HEK293 (cell line): Measurements from ENCODE around the gene OXSM.

ENCODE experiments used
- CTCF ChIA-PET: fragments of 350-600 bp; formaldehyde crosslinking; extraction: SDS; loops from one replicate; lab custom pipeline; 2021; ENCODE audit warnings: antibody characterized with exemption; lab: Yijun Ruan, JAX
- POLR2A ChIA-PET: fragments of 300-600 bp; formaldehyde crosslinking; extraction: SDS; loops from one replicate; lab custom pipeline; 2020; ENCODE audit warnings: antibody characterized with exemption, inconsistent platforms; lab: Yijun Ruan, JAX
- H3K27ac ChIP-seq: fragments of 200-500 bp; sonication (Bioruptor generic); 2 replicates; pipeline ENCODE4 v1.5.1; 2014; ENCODE audit warnings: low read depth, low read length, control low read depth, inconsistent platforms; ENCODE audit errors: extremely low read depth
- H3K36me3 ChIP-seq, 2 experiments: fragments of 200-500 bp in 1 of 2; sonication (Bioruptor generic) in 1 of 2; 1 replicate in 1 of 2; 2 replicates in 1 of 2; pipeline ENCODE4 v1.5.1; 2014 to 2017; ENCODE audit warnings: inconsistent platforms in 2 of 2, low read length in 2 of 2; ENCODE audit not compliant: control insufficient read depth in 2 of 2, insufficient read depth in 1 of 2
- H3K4me1 ChIP-seq: fragments of 200-500 bp; sonication (Bioruptor generic); 2 replicates; pipeline ENCODE4 v1.5.1; 2014; ENCODE audit warnings: mild to moderate bottlenecking, low read length, inconsistent platforms; ENCODE audit not compliant: control insufficient read depth, insufficient read depth
- H3K4me3 ChIP-seq: 2 replicates; pipeline ENCODE4 v1.5.1; 2011; ENCODE audit warnings: low read depth, mild to moderate bottlenecking, control low read depth, low read length, moderate library complexity
- H3K9me3 ChIP-seq: fragments of 200-500 bp; sonication (Bioruptor generic); 2 replicates; pipeline ENCODE4 v1.5.1; 2014; ENCODE audit warnings: low read depth, low read length, inconsistent platforms; ENCODE audit not compliant: control insufficient read depth, insufficient read depth
- GFI1B ChIP-seq: fragments of 450-650 bp; formaldehyde crosslinking; IDR thresholded peaks from 2 replicates; pipeline ENCODE4 v1.5.1; 2016; ENCODE audit warnings: missing biosample characterization, missing genetic modification characterization
- RBAK ChIP-seq: fragments of 450-650 bp; formaldehyde crosslinking; IDR thresholded peaks from 2 replicates; pipeline ENCODE4 v1.5.1; 2016; ENCODE audit warnings: missing biosample characterization, missing genetic modification characterization
- ZFHX2 ChIP-seq: fragments of 450-650 bp; formaldehyde crosslinking; conservative IDR thresholded peaks from 2 replicates; pipeline ENCODE4 v1.5.1; 2016; ENCODE audit warnings: missing biosample characterization, missing genetic modification characterization
- ZNF202 ChIP-seq: fragments of 450-650 bp; formaldehyde crosslinking; IDR thresholded peaks from 2 replicates; pipeline ENCODE4 v1.5.1; 2016; ENCODE audit warnings: missing biosample characterization, missing genetic modification characterization, borderline replicate concordance
- ZNF266 ChIP-seq: fragments of 450-650 bp; formaldehyde crosslinking; IDR thresholded peaks from 2 replicates; pipeline ENCODE4 v1.5.1; 2016; ENCODE audit warnings: missing biosample characterization, missing genetic modification characterization, low read depth
- ZNF549 ChIP-seq: fragments of 450-650 bp; IDR thresholded peaks from 2 replicates; pipeline ENCODE4 v1.5.1; 2018; ENCODE audit warnings: missing biosample characterization, missing genetic modification characterization, mild to moderate bottlenecking, inconsistent platforms, moderate library complexity
- ZNF707 ChIP-seq: fragments of 450-650 bp; formaldehyde crosslinking; IDR thresholded peaks from 2 replicates; pipeline ENCODE4 v1.5.1; 2016; ENCODE audit warnings: missing biosample characterization, missing genetic modification characterization
- ZSCAN16 ChIP-seq: fragments of 450-650 bp; formaldehyde crosslinking; IDR thresholded peaks from 2 replicates; pipeline ENCODE4 v1.5.1; 2016; ENCODE audit warnings: missing biosample characterization, missing genetic modification characterization
- TF ChIP-seq, protein P1 (sequence below): fragments of 450-650 bp; formaldehyde crosslinking; IDR thresholded peaks from 2 replicates; pipeline ENCODE4 v1.5.1; 2017; ENCODE audit warnings: missing biosample characterization, missing genetic modification characterization
- TF ChIP-seq, protein P2 (sequence below): fragments of 450-650 bp; formaldehyde crosslinking; IDR thresholded peaks from 2 replicates; pipeline ENCODE4 v1.5.1; 2016; ENCODE audit warnings: missing biosample characterization, missing genetic modification characterization, borderline replicate concordance
- TF ChIP-seq, protein P3 (sequence below): fragments of 450-650 bp; formaldehyde crosslinking; IDR thresholded peaks from 2 replicates; pipeline ENCODE4 v1.5.1; 2016; ENCODE audit warnings: missing biosample characterization, missing genetic modification characterization
- TF ChIP-seq, protein P4 (sequence below): fragments of 450-650 bp; IDR thresholded peaks from 2 replicates; pipeline ENCODE4 v1.5.1; 2018; ENCODE audit warnings: missing biosample characterization, mild to moderate bottlenecking, missing genetic modification characterization
- TF ChIP-seq, protein P5 (sequence below): fragments of 450-650 bp; formaldehyde crosslinking; conservative IDR thresholded peaks from 2 replicates; pipeline ENCODE4 v1.5.1; 2016; ENCODE audit warnings: low read depth, missing biosample characterization, missing genetic modification characterization
- TF ChIP-seq, protein P6 (sequence below): fragments of 450-650 bp; formaldehyde crosslinking; IDR thresholded peaks from 2 replicates; pipeline ENCODE4 v1.5.1; 2016; ENCODE audit warnings: missing biosample characterization, missing genetic modification characterization

OXSM gene

DNA sequence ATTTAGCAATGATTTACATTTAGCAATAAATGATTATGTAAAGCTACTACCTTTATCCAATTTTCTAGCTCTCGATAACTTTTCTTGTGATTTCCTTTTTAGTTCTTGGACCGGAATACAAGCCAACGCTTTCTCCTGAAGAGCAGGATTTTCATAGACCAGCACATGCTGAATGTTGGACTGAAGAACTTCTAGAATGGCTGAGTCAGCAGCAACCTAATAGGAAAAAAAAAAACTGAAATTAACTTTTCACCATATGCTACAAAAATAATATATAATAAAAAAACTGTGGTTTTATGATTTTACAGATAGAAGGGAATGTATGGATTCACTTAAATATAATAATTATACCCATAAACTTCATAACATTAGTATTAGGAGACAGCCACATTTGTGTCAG is 38.8 kb upstream of the OXSM start:
- TF ChIP-seq ZNF202: no peak
- no peak for TF ChIP-seq RBAK (tag by site-specific recombination)
- TF ChIP-seq ZFHX2 (tag by site-specific recombination): no peak
- TF ChIP-seq GFI1B (tag by site-specific recombination): no peak
- Histone ChIP-seq H3K4me3 (no peak overlapping the region), H3K36me3 (peaks cover 0 to 36% of the 10 kb centered on the region in 2 experiments; a peak in 2 of 3 replicates), H3K9me3 (no peaks in the 10 kb centered on the region), H3K27ac (no peak overlapping the region), H3K4me1 (no peaks in the 10 kb centered on the region)
- CTCF ChIA-PET: no interaction called here
- POLR2A ChIA-PET: no interaction called here

DNA sequence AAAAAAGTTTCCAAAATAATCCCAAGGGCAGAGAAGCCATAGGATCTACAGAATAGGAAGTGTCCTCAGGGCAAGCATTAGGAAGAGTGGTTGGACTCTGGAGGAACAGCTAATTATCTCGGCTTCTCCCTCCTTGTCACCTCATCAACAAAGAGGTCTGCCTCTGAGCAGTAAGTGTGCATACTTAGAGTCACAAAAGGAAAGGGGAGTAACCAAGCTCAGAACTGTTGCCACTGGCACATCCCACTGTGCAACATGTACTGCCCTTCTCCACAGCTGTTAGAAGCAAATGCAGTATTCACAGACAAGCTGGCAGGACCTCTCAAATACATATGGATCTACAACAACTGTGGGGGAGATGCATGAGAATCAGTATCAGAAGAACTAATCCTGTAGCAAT is 38.2 kb upstream of the OXSM start:
- Histone ChIP-seq H3K4me3 (no peak overlapping the region), H3K36me3 (peaks cover 0 to 33% of the 10 kb centered on the region in 2 experiments; a peak in 1 of 3 replicates), H3K4me1 (no peaks in the 10 kb centered on the region), H3K9me3 (no peaks in the 10 kb centered on the region), H3K27ac (no peak overlapping the region)
- no peak for TF ChIP-seq ZSCAN16
- TF ChIP-seq, protein P1, sequence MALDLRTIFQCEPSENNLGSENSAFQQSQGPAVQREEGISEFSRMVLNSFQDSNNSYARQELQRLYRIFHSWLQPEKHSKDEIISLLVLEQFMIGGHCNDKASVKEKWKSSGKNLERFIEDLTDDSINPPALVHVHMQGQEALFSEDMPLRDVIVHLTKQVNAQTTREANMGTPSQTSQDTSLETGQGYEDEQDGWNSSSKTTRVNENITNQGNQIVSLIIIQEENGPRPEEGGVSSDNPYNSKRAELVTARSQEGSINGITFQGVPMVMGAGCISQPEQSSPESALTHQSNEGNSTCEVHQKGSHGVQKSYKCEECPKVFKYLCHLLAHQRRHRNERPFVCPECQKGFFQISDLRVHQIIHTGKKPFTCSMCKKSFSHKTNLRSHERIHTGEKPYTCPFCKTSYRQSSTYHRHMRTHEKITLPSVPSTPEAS (tag by site-specific recombination): no peak
- TF ChIP-seq, protein P2, sequence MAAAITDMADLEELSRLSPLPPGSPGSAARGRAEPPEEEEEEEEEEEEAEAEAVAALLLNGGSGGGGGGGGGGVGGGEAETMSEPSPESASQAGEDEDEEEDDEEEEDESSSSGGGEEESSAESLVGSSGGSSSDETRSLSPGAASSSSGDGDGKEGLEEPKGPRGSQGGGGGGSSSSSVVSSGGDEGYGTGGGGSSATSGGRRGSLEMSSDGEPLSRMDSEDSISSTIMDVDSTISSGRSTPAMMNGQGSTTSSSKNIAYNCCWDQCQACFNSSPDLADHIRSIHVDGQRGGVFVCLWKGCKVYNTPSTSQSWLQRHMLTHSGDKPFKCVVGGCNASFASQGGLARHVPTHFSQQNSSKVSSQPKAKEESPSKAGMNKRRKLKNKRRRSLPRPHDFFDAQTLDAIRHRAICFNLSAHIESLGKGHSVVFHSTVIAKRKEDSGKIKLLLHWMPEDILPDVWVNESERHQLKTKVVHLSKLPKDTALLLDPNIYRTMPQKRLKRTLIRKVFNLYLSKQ: no peak
- TF ChIP-seq, protein P3, sequence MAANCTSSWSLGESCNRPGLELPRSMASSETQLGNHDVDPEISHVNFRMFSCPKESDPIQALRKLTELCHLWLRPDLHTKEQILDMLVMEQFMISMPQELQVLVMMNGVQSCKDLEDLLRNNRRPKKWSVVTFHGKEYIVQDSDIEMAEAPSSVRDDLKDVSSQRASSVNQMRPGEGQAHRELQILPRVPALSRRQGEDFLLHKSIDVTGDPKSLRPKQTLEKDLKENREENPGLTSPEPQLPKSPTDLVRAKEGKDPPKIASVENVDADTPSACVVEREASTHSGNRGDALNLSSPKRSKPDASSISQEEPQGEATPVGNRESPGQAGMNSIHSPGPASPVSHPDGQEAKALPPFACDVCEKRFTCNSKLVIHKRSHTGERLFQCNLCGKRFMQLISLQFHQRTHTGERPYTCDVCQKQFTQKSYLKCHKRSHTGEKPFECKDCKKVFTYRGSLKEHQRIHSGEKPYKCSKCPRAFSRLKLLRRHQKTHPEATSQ (tag by site-specific recombination): no peak
- no peak for TF ChIP-seq ZNF707 (tag by site-specific recombination)
- POLR2A ChIA-PET: no interaction called here
- CTCF ChIA-PET: no interaction called here

DNA sequence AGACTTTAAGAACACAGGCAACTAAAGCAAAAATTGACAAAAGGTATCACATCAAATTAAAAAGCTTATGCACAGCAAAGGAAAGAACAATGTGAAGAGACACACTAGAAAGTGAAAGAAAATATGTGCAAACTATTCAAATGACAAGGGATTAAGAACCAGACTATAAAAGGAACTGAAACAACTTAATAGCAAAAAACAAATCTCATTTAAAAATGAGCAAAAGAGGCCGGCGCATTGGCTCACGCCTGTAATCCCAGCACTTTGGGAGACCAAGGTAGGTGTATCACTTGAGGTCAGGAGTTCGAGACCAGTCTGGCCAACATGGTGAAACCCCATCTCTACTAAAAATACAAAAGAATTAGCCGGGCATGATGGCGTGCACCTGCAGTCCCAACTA is 21.0 kb upstream of the OXSM start:
- H3K36me3 ChIP-seq: peaks cover 0 to 8% of the 10 kb centered on the region in 2 experiments; a peak in 1 of 3 replicates
- H3K4me3 ChIP-seq: no peak overlapping the region
- POLR2A ChIA-PET: no interaction called here
- no peaks in the 10 kb centered on the region for H3K9me3 ChIP-seq
- no peak overlapping the region for H3K27ac ChIP-seq
- no peaks in the 10 kb centered on the region for H3K4me1 ChIP-seq
- CTCF ChIA-PET: interaction anchor here (0.6 kb wide), 1 partner anchor 66 kb away, joined by 3 read pairs; no protein-coding TSS in a partner anchor
- TF ChIP-seq, protein P4, sequence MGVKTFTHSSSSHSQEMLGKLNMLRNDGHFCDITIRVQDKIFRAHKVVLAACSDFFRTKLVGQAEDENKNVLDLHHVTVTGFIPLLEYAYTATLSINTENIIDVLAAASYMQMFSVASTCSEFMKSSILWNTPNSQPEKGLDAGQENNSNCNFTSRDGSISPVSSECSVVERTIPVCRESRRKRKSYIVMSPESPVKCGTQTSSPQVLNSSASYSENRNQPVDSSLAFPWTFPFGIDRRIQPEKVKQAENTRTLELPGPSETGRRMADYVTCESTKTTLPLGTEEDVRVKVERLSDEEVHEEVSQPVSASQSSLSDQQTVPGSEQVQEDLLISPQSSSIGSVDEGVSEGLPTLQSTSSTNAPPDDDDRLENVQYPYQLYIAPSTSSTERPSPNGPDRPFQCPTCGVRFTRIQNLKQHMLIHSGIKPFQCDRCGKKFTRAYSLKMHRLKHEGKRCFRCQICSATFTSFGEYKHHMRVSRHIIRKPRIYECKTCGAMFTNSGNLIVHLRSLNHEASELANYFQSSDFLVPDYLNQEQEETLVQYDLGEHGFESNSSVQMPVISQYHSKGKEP (tag by site-specific recombination): no peak
- TF ChIP-seq ZNF266 (tag by site-specific recombination) (no peak), ZNF549 (tag by site-specific recombination) (no peak)
- TF ChIP-seq, protein P5, sequence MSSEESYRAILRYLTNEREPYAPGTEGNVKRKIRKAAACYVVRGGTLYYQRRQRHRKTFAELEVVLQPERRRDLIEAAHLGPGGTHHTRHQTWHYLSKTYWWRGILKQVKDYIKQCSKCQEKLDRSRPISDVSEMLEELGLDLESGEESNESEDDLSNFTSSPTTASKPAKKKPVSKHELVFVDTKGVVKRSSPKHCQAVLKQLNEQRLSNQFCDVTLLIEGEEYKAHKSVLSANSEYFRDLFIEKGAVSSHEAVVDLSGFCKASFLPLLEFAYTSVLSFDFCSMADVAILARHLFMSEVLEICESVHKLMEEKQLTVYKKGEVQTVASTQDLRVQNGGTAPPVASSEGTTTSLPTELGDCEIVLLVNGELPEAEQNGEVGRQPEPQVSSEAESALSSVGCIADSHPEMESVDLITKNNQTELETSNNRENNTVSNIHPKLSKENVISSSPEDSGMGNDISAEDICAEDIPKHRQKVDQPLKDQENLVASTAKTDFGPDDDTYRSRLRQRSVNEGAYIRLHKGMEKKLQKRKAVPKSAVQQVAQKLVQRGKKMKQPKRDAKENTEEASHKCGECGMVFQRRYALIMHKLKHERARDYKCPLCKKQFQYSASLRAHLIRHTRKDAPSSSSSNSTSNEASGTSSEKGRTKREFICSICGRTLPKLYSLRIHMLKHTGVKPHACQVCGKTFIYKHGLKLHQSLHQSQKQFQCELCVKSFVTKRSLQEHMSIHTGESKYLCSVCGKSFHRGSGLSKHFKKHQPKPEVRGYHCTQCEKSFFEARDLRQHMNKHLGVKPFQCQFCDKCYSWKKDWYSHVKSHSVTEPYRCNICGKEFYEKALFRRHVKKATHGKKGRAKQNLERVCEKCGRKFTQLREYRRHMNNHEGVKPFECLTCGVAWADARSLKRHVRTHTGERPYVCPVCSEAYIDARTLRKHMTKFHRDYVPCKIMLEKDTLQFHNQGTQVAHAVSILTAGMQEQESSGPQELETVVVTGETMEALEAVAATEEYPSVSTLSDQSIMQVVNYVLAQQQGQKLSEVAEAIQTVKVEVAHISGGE (tag by site-specific recombination): no peak
- TF ChIP-seq, protein P6, sequence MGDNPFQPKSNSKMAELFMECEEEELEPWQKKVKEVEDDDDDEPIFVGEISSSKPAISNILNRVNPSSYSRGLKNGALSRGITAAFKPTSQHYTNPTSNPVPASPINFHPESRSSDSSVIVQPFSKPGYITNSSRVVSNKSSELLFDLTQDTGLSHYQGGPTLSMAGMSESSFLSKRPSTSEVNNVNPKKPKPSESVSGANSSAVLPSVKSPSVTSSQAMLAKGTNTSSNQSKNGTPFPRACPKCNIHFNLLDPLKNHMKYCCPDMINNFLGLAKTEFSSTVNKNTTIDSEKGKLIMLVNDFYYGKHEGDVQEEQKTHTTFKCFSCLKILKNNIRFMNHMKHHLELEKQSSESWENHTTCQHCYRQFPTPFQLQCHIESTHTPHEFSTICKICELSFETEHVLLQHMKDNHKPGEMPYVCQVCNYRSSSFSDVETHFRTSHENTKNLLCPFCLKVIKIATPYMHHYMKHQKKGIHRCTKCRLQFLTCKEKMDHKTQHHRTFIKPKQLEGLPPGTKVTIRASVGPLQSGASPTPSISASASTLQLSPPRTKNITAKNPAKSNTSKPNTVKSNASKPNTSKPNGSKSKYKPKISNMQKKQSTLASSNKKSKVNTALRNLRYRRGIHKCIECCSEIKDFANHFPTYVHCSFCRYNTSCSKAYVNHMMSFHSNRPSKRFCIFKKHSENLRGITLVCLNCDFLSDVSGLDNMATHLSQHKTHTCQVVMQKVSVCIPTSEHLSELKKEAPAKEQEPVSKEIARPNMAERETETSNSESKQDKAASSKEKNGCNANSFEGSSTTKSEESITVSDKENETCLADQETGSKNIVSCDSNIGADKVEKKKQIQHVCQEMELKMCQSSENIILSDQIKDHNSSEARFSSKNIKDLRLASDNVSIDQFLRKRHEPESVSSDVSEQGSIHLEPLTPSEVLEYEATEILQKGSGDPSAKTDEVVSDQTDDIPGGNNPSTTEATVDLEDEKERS (tag by site-specific recombination): no peak
